HG03469 (cell line): Measurements from ENCODE around the gene MYBPH.

Experiments used
- ATAC-seq: cut with Tn5 transposase; IDR thresholded peaks from one replicate; pipeline ENCODE4 v1.9.1; 2021; ENCODE audit warnings: mild to moderate bottlenecking, moderate library complexity, moderate number of reproducible peaks; ENCODE audit not compliant: unreplicated experiment

MYBPH gene

GRCh38 chr1:203150511-203151297 lies 24.9 kb downstream of the MYBPH start:
- ATAC-seq: no peak

- ATAC-seq: no peak
These were observed 26.3 kb downstream of the MYBPH start for GRCh38 chr1:203149188-203149840.

GRCh38 chr1:203148579-203148978 lies 27.0 kb downstream of the MYBPH start:
- ATAC-seq: no peak

GRCh38 chr1:203148127-203148526 lies 27.5 kb downstream of the MYBPH start:
- no peak for ATAC-seq

GRCh38 chr1:203147376-203147775 lies 28.2 kb downstream of the MYBPH start:
- ATAC-seq: no peak

GRCh38 chr1:203146537-203146936 lies 29.1 kb downstream of the MYBPH start:
- no peak for ATAC-seq

- ATAC-seq: no peak
These were observed 29.6 kb downstream of the MYBPH start for GRCh38 chr1:203146042-203146369.

GRCh38 chr1:203145321-203146041 lies 30.1 kb downstream of the MYBPH start:
- ATAC-seq: no peak

- no peak for ATAC-seq
These were observed 31.0 kb downstream of the MYBPH start for GRCh38 chr1:203144661-203145060.

GRCh38 chr1:203143641-203144040 lies 32.0 kb downstream of the MYBPH start:
- ATAC-seq: no peak

GRCh38 chr1:203142684-203143408 lies 32.8 kb downstream of the MYBPH start:
- ATAC-seq: no peak

- no peak for ATAC-seq
These were observed 33.5 kb downstream of the MYBPH start for GRCh38 chr1:203142124-203142523.

- no peak for ATAC-seq
These were observed 34.7 kb downstream of the MYBPH start for GRCh38 chr1:203140743-203141520.

GRCh38 chr1:203139976-203140475 lies 35.6 kb downstream of the MYBPH start:
- no peak for ATAC-seq

- no peak for ATAC-seq
These were observed 37.6 kb downstream of the MYBPH start for GRCh38 chr1:203138066-203138465.

GRCh38 chr1:203137324-203137723 lies 38.3 kb downstream of the MYBPH start:
- ATAC-seq: no peak

- ATAC-seq: no peak
These were observed 39.1 kb downstream of the MYBPH start for GRCh38 chr1:203136409-203137042.

- ATAC-seq: no peak
These were observed 39.9 kb downstream of the MYBPH start for GRCh38 chr1:203135636-203136305.
